Retina (tissue), 1 donor: Measurements from ENCODE around the gene TOMM5.
"Not testable (repeated sequence)": the region's sequence is repeated elsewhere in the genome, so short reads cannot be mapped to it uniquely, and the experiment has no call there.

Source experiments
- DNase-seq: peaks from one replicate; pipeline ENCODE4 v3.0.0-alpha.2; 2016

Gene TOMM5

GRCh38 chr9:37611014-37611413 lies 18.6 kb upstream of the TOMM5 start:
- DNase-seq, result no peak

- no peak for DNase-seq
These were observed 17.5 kb upstream of the TOMM5 start for GRCh38 chr9:37609735-37610397.

- no peak for DNase-seq
These were observed 15.9 kb upstream of the TOMM5 start for GRCh38 chr9:37608250-37608649.

DNA sequence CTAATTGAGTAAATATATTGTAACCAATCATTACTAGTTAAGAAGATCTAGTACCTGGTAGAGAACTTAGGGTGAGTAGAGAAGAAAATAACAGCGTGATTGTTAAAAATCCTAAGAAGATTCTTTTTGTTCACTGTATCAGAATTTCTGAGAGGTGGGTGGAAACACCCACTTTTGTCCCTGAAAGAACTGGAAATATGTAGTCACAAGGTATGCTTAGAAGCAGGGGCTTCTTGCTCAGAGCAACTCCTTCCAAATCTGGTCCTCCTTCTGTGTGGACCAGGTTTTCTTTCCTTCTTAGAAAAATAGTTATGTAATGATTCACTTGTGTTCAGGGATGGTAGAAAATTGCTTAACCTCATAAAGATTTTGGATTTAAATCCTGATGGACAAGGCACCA lies 11.9 kb upstream of the TOMM5 start:
- DNase-seq, result no peak

DNA sequence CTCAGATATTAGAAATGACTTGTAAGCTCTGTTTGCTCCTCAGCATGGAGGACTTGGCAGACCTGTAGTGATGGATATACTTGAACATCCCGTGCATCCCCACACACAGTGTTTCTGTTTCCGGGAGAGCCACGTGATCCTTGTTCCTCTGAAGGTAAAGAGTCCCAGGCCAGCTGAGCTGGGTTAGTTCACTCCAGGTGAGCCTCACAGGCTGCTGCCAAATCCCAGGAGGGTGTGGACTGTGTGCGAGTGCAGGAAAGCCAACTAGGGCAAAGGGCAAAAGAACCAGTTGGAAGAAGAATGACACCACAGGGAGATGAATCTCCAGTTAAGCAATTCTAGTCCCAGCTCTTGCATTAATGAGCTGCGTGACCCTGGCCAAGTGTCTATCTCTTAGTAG lies 10.4 kb upstream of the TOMM5 start:
- no peak for DNase-seq

GRCh38 chr9:37602061-37602460 lies 9.7 kb upstream of the TOMM5 start:
- DNase-seq, result not testable (repeated sequence)

DNA sequence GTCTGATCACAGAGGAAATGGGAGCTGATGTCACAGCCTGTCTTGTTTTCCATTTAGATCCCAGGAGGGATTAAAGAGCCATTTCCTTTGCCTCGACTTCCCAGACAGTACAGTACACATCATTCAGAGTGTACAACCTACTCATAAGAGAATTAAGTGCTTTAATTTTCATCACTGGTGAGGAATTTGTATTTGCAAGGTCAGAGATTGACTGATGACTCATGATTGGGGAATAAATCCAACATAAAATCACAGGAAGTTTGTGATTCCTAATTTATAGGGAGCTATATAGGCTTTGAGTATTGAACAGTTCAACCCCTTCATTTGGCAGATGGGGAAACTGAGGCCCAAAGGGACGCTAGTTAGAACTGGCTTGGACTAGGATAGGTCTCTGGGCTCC lies 4.1 kb upstream of the TOMM5 start:
- no peak for DNase-seq

DNA sequence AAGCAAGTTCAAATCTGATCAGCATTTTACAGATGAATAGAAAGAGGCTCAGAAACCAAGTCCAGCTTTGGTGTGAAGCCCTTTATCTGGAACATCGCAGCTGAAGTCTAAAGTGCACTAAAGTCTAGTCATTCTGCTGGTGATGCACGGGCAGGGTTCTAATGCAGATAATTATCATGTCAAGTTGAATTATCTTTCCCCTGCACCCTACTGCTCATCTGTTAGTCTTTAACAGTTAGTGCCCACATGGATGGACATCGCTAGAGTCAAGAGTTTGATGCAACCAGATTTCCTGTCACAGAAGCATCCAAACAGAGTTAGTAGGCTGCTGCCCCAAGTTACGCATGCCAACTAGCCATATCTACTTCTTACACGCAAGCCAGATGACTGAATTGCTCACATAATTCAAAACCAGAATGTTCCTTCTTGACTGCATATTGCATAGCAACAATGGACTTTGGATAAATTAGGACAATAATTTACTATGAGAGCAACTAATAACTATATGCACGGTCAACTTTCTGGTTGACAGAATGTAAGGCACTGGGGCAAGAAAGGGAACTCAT lies 1.6 kb upstream of the TOMM5 start:
- DNase-seq, result no peak

DNA sequence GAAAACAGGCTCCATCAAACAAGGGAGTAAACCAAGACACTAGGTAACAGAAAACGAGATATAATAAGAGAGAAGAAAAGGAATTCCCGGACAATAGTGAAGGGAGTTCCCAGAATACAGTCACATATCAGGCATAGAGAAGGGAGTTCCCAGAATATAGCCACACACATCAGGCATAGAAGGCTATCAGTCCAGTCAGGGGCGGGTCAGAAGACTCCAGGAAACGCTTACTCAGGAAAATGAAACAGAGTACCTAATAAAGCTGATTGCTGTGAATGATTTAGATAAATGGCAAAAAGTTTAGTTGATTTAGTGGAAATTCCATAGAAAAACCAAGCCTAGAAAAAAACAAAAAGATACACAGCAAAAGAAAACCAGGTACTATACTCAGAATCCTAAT lies 4.9 kb downstream of the TOMM5 start:
- DNase-seq, result no peak

DNA sequence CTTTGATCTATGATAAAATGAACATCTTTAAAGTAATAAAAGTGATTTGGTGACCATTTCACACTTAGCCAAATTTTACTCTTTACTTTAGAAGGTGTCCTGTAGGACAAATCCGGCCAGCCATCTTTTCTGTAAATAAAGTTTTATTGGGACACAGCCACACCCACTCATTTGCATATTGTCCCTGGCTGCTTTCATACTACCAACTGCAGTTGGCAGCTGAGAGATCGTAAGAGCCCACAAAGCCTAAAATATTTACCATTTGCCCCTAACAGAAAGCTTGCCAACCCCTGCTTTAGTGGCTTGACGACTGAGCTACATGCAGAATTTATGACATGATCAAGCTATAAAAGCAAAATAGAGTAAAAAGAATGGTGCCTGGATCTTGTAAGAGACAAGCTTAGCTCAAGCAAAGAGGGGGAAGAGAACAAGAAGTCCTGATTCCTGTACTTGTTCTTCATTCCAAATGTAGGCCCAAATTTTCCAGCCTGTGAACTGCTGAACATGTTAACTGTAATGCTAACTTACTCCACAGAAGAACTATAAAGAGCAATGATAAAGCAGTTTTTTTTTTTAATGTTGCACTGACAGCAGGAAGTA lies 8.8 kb downstream of the TOMM5 start:
- DNase-seq, result no peak

GRCh38 chr9:37582548-37583157 lies 9.7 kb downstream of the TOMM5 start:
- DNase-seq, result no peak

DNA sequence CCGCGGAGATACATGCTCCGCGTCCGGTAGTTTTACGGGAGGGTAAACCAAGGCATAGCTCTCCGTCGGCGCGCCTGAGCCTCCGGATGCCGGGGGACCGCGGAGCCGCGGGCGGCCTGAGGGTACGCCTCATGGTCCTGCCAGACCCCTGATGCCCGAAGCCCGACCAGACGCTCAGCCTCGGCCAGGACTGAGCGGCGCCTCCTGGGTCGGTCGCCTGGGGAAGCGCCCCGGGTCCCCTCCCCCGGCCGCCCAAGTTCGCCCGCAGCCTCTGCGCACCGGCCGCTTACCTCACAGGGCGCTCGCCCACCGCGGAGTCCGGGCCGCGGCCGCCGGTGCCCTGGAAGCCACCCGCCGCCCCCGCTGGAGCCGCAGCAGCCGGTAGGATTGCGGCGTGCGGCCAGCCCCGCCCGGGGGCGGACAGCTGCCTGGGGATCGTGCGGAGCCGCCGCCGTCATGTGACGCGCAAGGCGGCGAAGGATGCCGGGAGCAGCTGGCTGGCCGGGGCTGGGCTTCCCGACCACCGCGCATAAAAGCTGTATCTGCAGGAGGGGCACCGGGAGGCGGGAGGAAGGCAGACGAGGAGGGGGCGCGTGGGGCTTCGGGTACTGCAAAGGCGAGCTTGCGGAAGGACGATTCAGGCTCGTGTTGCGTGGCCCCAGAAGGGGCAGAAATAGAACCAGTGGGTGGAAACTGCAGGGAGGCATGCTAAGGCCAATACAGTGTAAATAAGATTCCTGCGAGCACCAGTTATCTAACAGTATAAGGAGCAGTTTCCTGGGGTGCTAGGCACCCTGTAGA lies 16.3 kb downstream of the TOMM5 start, which contains the start of gene FBXO10:
FBXO10 (minus strand) TSS at position 460 of the 801 bp plus-strand sequence. CDS start 34,612 bp downstream, outside the sequence.
- DNase-seq, result peak; percentile 91

GRCh38 chr9:37575511-37575914 lies 16.9 kb downstream of the TOMM5 start:
- DNase-seq, result no peak

DNA sequence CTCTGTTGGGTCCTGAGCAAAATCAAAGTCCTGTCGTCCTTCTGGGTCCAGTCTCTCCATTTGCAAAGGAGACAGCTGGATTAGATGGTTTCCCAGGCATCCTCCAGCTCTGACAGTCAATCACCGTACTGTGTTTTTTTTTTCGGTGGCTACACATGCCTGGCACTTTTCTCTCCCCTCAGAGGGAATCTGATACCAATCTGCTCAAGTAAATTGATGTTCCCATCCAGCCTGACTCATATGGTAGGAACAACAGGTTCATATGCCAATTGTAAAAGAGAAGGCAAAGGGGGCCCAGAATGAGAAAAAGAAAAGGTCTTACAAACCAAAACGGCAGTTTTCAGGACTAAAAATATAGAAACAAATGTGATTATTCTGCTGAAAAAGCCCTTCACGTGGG lies 17.4 kb downstream of the TOMM5 start:
- no peak for DNase-seq

GRCh38 chr9:37574241-37574721 lies 18.1 kb downstream of the TOMM5 start:
- DNase-seq, result no peak

DNA sequence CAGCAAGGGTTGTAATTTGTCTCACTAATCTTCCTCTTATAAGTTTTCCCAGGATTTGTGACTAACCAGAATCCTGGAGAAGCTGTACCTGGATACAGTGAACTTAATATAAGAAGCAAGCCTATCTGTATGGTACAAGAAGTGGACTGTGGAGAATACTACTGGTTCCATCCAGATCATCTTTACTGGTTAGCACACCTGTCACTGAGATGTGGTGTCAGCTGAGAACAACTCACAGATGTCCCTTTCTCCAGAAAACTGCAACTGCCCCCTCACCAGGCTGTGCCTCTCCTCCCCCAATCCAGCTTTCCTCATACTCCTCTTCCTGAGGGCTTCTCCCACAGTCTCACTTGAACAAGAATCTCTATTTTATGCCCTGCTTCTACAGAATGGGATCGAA lies 21.1 kb downstream of the TOMM5 start:
- DNase-seq, result no peak

DNA sequence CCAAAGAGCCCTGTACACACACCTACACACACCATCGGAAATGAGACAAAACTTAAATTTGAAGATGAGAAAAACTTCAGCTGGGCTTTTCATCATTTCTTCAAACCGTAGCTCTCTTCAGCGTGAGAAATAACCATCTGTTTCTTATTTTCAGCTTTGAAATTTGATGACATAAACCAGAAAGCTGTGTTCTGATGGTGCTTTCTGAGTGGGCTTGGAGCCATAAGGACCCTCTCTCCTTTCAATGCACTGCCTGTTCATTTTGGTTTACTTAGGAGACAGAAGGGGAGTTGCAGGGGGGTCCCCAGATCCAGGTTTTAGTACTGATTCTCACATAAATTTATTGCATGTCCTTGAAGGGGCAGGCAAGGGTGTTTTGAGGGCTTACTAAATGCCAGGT lies 25.7 kb downstream of the TOMM5 start:
- no peak for DNase-seq

DNA sequence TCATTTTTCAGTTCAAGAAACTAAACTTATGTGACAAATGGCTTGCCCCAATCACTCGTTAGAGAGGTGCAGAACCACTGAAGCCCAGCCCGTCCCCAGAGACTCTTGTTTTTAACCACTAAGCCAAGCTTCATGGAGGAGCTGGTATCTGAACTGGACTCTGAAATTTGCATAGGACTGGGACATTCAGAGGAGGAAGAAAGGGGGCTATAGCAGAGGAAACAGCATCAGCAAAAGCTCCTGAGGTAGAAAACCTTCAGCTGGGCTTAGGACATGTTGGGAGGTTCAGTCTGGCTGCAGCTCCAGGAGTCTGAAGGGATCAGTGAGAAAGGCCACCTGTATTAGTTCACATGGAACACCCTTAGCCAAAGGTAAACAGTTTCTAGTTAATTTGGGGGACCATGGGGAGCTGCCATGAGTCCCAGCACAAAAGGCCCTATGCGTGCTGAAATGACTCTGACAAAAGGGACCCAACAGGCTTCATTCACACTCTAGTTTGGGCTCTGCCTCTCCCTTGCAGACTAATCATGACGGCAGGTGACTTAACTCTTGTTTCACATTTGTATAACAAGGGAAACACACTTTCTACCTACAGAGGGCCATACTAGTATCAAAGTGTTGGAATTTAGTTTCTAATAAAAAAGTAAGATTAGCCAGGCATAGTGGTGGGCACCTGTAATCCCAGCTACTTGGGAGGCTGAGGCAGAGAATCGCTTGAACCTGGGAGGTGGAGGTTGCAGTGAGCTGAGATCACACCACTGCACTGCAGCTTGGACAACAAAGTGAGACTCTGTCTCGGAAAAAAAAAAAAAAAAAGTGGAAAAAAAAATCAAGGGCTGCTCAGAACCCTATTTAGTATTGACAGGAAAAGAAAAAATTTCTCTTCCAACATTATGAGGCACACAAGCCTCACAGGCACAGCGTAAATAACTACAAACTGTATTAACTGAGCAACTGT lies 26.5 kb downstream of the TOMM5 start:
- DNase-seq, result no peak

DNA sequence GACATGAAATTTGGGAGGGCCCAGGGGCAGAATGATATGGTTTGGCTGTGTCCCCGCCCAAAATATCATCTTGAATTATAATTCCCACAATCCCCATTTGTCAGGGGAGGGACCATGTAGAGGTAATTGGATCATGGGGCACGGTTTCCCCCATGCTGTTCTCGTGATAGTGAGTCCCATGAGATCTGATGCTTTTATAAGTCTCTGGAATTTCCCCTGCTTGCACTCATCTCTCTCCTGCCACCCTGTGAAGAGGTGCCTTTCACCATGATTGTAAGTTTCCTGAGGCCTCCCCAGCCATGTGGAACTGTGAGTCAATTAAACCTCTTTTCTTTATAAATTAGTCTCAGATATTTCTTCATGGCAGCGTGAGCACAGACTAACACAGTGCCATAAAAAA lies 27.5 kb downstream of the TOMM5 start:
- DNase-seq, result no peak

GRCh38 chr9:37563806-37564513 lies 28.4 kb downstream of the TOMM5 start:
- DNase-seq, result no peak

- no peak for DNase-seq
These were observed 29.6 kb downstream of the TOMM5 start for GRCh38 chr9:37562826-37563225.
